OCI-LY7 (cell line): ENCODE data around the gene NHS. TPM values are rescaled to one million over a fixed set of nuclear protein-coding genes. Genes with fewer than 3 reads are reported as not detected.

Source experiments
- BruUV-seq: library from RNA; stranded (reverse); fragments of 400-500 nt; replicated peaks from 2 replicates; lab custom pipeline; 2021; lab: Mats Ljungman, UMichigan
- CTCF ChIA-PET: fragments of 300-600 bp; sonication (Branson Sonifier 250); formaldehyde crosslinking; loops from one replicate; lab custom pipeline; 2022; ENCODE audit warnings: antibody characterized with exemption; ENCODE audit not compliant: unreplicated experiment; lab: Charles Lee
- POLR2A ChIA-PET: fragments of 300-600 bp; sonication (Branson Sonifier 250); formaldehyde crosslinking; loops from one replicate; lab custom pipeline; 2022; ENCODE audit warnings: antibody characterized with exemption; lab: Charles Lee
- DNase-seq: peaks from one replicate; pipeline ENCODE4 v3.0.0-alpha.2; 2015; ENCODE audit warnings: low spot score
- H2AFZ ChIP-seq: fragments of 200-600 bp; sonication (generic), shearing (Covaris generic); 2 replicates; pipeline ENCODE4 v1.6.1; 2014; ENCODE audit warnings: mild to moderate bottlenecking, antibody characterized with exemption, low read length, moderate library complexity
- H3K27ac ChIP-seq: fragments of 200-600 bp; sonication (generic); 2 replicates; pipeline ENCODE4 v1.5.1; 2014; ENCODE audit warnings: mixed run types, low read depth, mild to moderate bottlenecking, moderate library complexity, low read length, inconsistent platforms; ENCODE audit not compliant: poor library complexity, severe bottlenecking
- H3K36me3 ChIP-seq: fragments of 200-600 bp; sonication (generic); 2 replicates; pipeline ENCODE4 v1.6.1; 2014; ENCODE audit warnings: mild to moderate bottlenecking, antibody characterized with exemption, low read length, moderate library complexity, mixed read lengths; ENCODE audit not compliant: insufficient read depth
- H3K4me1 ChIP-seq: fragments of 200-600 bp; sonication (generic); 2 replicates; pipeline ENCODE4 v1.5.1; 2014; ENCODE audit warnings: mild to moderate bottlenecking, low read length; ENCODE audit not compliant: insufficient read depth, poor library complexity, severe bottlenecking
- H3K4me2 ChIP-seq: fragments of 200-600 bp; sonication (generic); 2 replicates; pipeline ENCODE4 v1.6.1; 2014; ENCODE audit warnings: mild to moderate bottlenecking, low read length
- H3K4me3 ChIP-seq: fragments of 200-600 bp; sonication (generic); 2 replicates; pipeline ENCODE4 v1.5.1; 2014; ENCODE audit warnings: mild to moderate bottlenecking, low read depth, low read length; ENCODE audit not compliant: poor library complexity, severe bottlenecking
- H3K79me2 ChIP-seq: fragments of 200-600 bp; sonication (generic); 2 replicates; pipeline ENCODE4 v1.6.1; 2016; ENCODE audit warnings: low read depth, mild to moderate bottlenecking, low read length, moderate library complexity, mixed read lengths; ENCODE audit not compliant: insufficient read depth
- H3K9me2 ChIP-seq: fragments of 200-600 bp; sonication (generic); 2 replicates; pipeline ENCODE4 v1.6.1; 2016; ENCODE audit warnings: mild to moderate bottlenecking, low read length, mixed read lengths; ENCODE audit not compliant: insufficient read depth
- H3K9me3 ChIP-seq: fragments of 200-600 bp; sonication (generic); 2 replicates; pipeline ENCODE4 v1.6.1; 2014; ENCODE audit warnings: mild to moderate bottlenecking, mixed run types, low read length, mixed read lengths
- H4K20me1 ChIP-seq: fragments of 200-600 bp; sonication (generic); 2 replicates; pipeline ENCODE4 v1.6.1; 2014; ENCODE audit warnings: mild to moderate bottlenecking, antibody characterized with exemption, low read length, moderate library complexity, mixed read lengths; ENCODE audit not compliant: insufficient read depth
- EZH2phosphoT487 ChIP-seq: fragments of 200-600 bp; sonication (generic); IDR thresholded peaks from 2 replicates; pipeline ENCODE4 v1.6.1; 2018; ENCODE audit warnings: low read depth, borderline replicate concordance, mild to moderate bottlenecking, mixed run types, antibody characterized with exemption, low read length, moderate library complexity, mixed read lengths
- intact Hi-C: fragments of 100-400 bp; cut with micrococcal nuclease; formaldehyde crosslinking; loops from one replicate; pipeline ENCODE4 v1.10.0; 2022; ENCODE audit not compliant: unreplicated experiment
- total RNA-seq, 2 experiments: library from RNA; depleted of rRNA in 1 of 2; stranded (reverse); fragments of >200 nt in 1 of 2; shearing (Covaris generic) in 1 of 2; gene quantifications; 2 replicates each; pipeline ENCODE4 v1.2.3, GENCODE V29; 2014 to 2022
- TF ChIP-seq, protein P1 (sequence below): fragments of 200-600 bp; sonication (generic); conservative IDR thresholded peaks from 2 replicates; pipeline ENCODE4 v1.5.1; 2014; ENCODE audit warnings: mild to moderate bottlenecking, antibody characterized with exemption, low read length, moderate library complexity, mixed read lengths

Gene NHS
- total RNA-seq, 2 experiments from 2014 or later, result not detected

- Histone ChIP-seq H3K4me1 (no peaks in the 10 kb centered on the region), H3K4me3 (no peak overlapping the region), H2AFZ (no peak overlapping the region), H3K4me2 (no peak overlapping the region), H3K9me3 (no peaks in the 10 kb centered on the region), H3K27ac (no peak overlapping the region), H3K79me2 (no peaks in the 10 kb centered on the region), H3K9me2 (no peaks in the 10 kb centered on the region), H3K36me3 (no peaks in the 10 kb centered on the region), H4K20me1 (no peaks in the 10 kb centered on the region)
- BruUV-seq, result no TSS peak
- intact Hi-C loops, result no loop called here
- ChIA-PET CTCF (no interaction called here), POLR2A (no interaction called here)
- TF ChIP-seq EZH2phosphoT487, result no peak
- DNase-seq, result no peak
Observed at GRCh38 chrX:17435476-17435875, 60.5 kb downstream of the NHS start.

DNA sequence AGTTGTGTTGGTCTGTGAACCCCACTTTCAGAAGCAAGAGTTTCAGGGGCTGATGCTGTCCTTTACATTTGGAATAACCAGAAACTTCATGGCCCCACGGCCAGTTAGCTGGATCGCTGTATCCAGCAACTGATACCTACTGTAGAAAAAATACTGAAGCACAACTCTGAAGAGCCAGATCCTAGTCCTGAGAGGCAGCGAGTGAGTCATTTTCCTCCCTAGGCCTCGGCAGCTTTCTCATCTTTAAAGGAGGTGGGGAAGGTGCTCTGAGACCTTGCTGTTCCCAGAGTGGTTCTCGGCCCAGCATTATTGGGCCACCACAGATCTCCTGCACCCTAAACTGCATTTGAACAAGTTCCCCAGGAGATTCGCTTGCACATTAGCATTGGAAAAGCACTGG, 63.2 kb downstream of the NHS start:
- no peak overlapping the region for H2AFZ ChIP-seq
- ChIA-PET POLR2A (no interaction called here), CTCF (no interaction called here)
- TF ChIP-seq EZH2phosphoT487, result no peak
- TF ChIP-seq, protein P1, sequence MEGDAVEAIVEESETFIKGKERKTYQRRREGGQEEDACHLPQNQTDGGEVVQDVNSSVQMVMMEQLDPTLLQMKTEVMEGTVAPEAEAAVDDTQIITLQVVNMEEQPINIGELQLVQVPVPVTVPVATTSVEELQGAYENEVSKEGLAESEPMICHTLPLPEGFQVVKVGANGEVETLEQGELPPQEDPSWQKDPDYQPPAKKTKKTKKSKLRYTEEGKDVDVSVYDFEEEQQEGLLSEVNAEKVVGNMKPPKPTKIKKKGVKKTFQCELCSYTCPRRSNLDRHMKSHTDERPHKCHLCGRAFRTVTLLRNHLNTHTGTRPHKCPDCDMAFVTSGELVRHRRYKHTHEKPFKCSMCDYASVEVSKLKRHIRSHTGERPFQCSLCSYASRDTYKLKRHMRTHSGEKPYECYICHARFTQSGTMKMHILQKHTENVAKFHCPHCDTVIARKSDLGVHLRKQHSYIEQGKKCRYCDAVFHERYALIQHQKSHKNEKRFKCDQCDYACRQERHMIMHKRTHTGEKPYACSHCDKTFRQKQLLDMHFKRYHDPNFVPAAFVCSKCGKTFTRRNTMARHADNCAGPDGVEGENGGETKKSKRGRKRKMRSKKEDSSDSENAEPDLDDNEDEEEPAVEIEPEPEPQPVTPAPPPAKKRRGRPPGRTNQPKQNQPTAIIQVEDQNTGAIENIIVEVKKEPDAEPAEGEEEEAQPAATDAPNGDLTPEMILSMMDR, result no peak
- BruUV-seq, result no TSS peak
- no peak overlapping the region for H3K4me2 ChIP-seq
- no peak overlapping the region for H3K4me3 ChIP-seq
- no peaks in the 10 kb centered on the region for H3K4me1 ChIP-seq
- no peaks in the 10 kb centered on the region for H3K9me3 ChIP-seq
- H3K36me3 ChIP-seq, result no peaks in the 10 kb centered on the region
- H3K27ac ChIP-seq, result no peak overlapping the region
- H4K20me1 ChIP-seq, result no peaks in the 10 kb centered on the region
- DNase-seq, result no peak
- intact Hi-C loops, result no loop called here
- no peaks in the 10 kb centered on the region for H3K79me2 ChIP-seq
- H3K9me2 ChIP-seq, result no peaks in the 10 kb centered on the region

DNA sequence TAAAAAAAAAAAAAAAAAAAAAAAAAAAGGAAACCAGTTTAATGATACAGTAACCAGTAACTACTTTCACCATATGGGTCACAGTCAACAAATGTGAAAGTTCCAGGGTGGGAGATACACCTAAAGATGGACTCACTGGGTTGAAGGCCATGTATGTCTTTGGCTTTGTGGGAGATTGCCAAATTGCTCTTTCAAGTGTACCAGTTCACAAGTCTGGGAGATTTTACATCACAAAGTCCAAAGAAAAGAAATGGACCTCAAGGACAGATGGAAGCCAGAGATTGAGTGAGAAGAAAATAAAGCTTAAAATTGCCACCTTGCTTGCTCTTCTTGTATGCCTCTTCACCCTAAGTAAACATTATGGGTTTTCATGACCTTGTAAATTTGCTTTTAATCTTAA, 65.3 kb downstream of the NHS start:
- no peaks in the 10 kb centered on the region for H3K9me3 ChIP-seq
- H3K4me2 ChIP-seq, result no peak overlapping the region
- ChIA-PET CTCF (no interaction called here), POLR2A (no interaction called here)
- H3K79me2 ChIP-seq, result no peaks in the 10 kb centered on the region
- BruUV-seq, result no TSS peak
- H2AFZ ChIP-seq, result no peak overlapping the region
- TF ChIP-seq EZH2phosphoT487, result no peak
- TF ChIP-seq, protein P1, result no peak
- DNase-seq, result no peak
- intact Hi-C loops, result no loop called here
- no peaks in the 10 kb centered on the region for H3K36me3 ChIP-seq
- no peaks in the 10 kb centered on the region for H3K4me1 ChIP-seq
- no peak overlapping the region for H3K27ac ChIP-seq
- no peaks in the 10 kb centered on the region for H3K9me2 ChIP-seq
- H3K4me3 ChIP-seq, result no peak overlapping the region
- no peaks in the 10 kb centered on the region for H4K20me1 ChIP-seq
